Mesenchymal stem cell (in vitro differentiated cells and primary cell): ENCODE results near the gene SPDYE9. TPM values are rescaled to one million over a fixed set of nuclear protein-coding genes. Genes with fewer than 3 reads are reported as not detected.
"Not testable (repeated sequence)": the region's sequence is repeated elsewhere in the genome, so short reads cannot be mapped to it uniquely, and the experiment has no call there.

Experiments
- DNase-seq: peaks from one replicate; pipeline ENCODE4 v3.0.0-alpha.2; 2013
- H2AFZ ChIP-seq: one replicate; pipeline ENCODE4 v1.6.1; 2013; ENCODE audit warnings: low read depth, mild to moderate bottlenecking, control low read depth, inconsistent platforms, low read length, moderate library complexity
- H2AK5ac ChIP-seq: 2 replicates; pipeline ENCODE4 v1.6.1; 2013; ENCODE audit warnings: low read length, moderate library complexity, mild to moderate bottlenecking, inconsistent platforms; ENCODE audit not compliant: severe bottlenecking
- H2BK120ac ChIP-seq: one replicate; pipeline ENCODE4 v1.6.1; 2013; ENCODE audit warnings: low read depth, mild to moderate bottlenecking, inconsistent platforms, low read length, moderate library complexity
- H2BK12ac ChIP-seq, 2 experiments: one replicate each; pipeline ENCODE4 v1.6.1; 2013; ENCODE audit warnings: inconsistent platforms in 2 of 2, low read length in 2 of 2, mild to moderate bottlenecking in 2 of 2, moderate library complexity in 2 of 2, control low read depth in 1 of 2
- H2BK15ac ChIP-seq: one replicate; pipeline ENCODE4 v1.6.1; 2013; ENCODE audit warnings: mild to moderate bottlenecking, low read depth, inconsistent platforms; ENCODE audit not compliant: poor library complexity, severe bottlenecking
- H2BK5ac ChIP-seq: 2 replicates; pipeline ENCODE4 v1.6.1; 2013; ENCODE audit warnings: low read depth, mild to moderate bottlenecking, low read length, control low read depth, inconsistent platforms; ENCODE audit not compliant: poor library complexity, severe bottlenecking
- H3K14ac ChIP-seq, 2 experiments: one replicate each; pipeline ENCODE4 v1.6.1; 2013; ENCODE audit warnings: inconsistent platforms in 2 of 2, low read length in 2 of 2, control low read depth in 1 of 2, mild to moderate bottlenecking in 1 of 2, moderate library complexity in 1 of 2
- H3K18ac ChIP-seq, 2 experiments: one replicate each; pipeline ENCODE4 v1.6.1; 2013; ENCODE audit warnings: inconsistent platforms in 2 of 2, low read length in 2 of 2, control low read depth in 1 of 2, low read depth in 1 of 2, mild to moderate bottlenecking in 1 of 2
- H3K23ac ChIP-seq, 2 experiments: one replicate each; pipeline ENCODE4 v1.6.1; 2013; ENCODE audit warnings: inconsistent platforms in 2 of 2, low read length in 2 of 2, mild to moderate bottlenecking in 2 of 2, moderate library complexity in 2 of 2, control low read depth in 1 of 2
- H3K27ac ChIP-seq: 2 replicates; pipeline ENCODE4 v1.5.1; 2013; ENCODE audit warnings: mild to moderate bottlenecking, moderate library complexity, low read length, control low read depth, inconsistent platforms; ENCODE audit not compliant: poor library complexity, severe bottlenecking
- H3K27me3 ChIP-seq, 2 experiments: 2 replicates each; pipeline versions ENCODE4 v1.6.1 to v1.7.0; 2013; ENCODE audit warnings: low read length in 2 of 2, mild to moderate bottlenecking in 2 of 2, moderate library complexity in 2 of 2, control low read depth in 1 of 2, inconsistent platforms in 1 of 2; ENCODE audit not compliant: control insufficient read depth in 1 of 2, insufficient read depth in 1 of 2
- H3K36me3 ChIP-seq, 2 experiments: 2 replicates each; pipeline versions ENCODE4 v1.6.1 to v1.7.0; 2013; ENCODE audit warnings: low read length in 2 of 2, control low read depth in 1 of 2, inconsistent platforms in 1 of 2, low read depth in 1 of 2, mild to moderate bottlenecking in 1 of 2; ENCODE audit not compliant: insufficient read depth in 2 of 2, control insufficient read depth in 1 of 2
- H3K4ac ChIP-seq, 2 experiments: one replicate each; pipeline ENCODE4 v1.6.1; 2013; ENCODE audit warnings: inconsistent platforms in 2 of 2, low read length in 2 of 2, mild to moderate bottlenecking in 2 of 2, moderate library complexity in 2 of 2, control low read depth in 1 of 2, low read depth in 1 of 2
- H3K4me1 ChIP-seq: 2 replicates; pipeline ENCODE4 v1.6.1; 2013; ENCODE audit warnings: low read depth, low read length, control low read depth; ENCODE audit not compliant: control insufficient read depth, insufficient read depth
- H3K4me2 ChIP-seq: 2 replicates; pipeline ENCODE4 v1.6.1; 2013; ENCODE audit warnings: low read length, mild to moderate bottlenecking, inconsistent platforms; ENCODE audit not compliant: poor library complexity, severe bottlenecking
- H3K4me3 ChIP-seq, 2 experiments: 2 replicates each; pipeline versions ENCODE4 v1.5.1 to v1.7.0; 2013; ENCODE audit warnings: low read length in 2 of 2, mild to moderate bottlenecking in 2 of 2, control low read depth in 1 of 2, low read depth in 1 of 2; ENCODE audit not compliant: insufficient read depth in 1 of 2
- H3K79me1 ChIP-seq: replicated peaks from 2 replicates; pipeline ENCODE4 v1.6.1; 2013; ENCODE audit warnings: mild to moderate bottlenecking, control low read depth, low read length, inconsistent platforms; ENCODE audit not compliant: poor library complexity, severe bottlenecking
- H3K9ac ChIP-seq: 2 replicates; pipeline ENCODE4 v1.7.0; 2013; ENCODE audit warnings: mild to moderate bottlenecking, low read length, moderate library complexity
- H3K9me3 ChIP-seq: 2 replicates; pipeline ENCODE4 v1.7.0; 2013; ENCODE audit warnings: mild to moderate bottlenecking, low read length; ENCODE audit not compliant: control insufficient read depth
- H4K8ac ChIP-seq: one replicate; pipeline ENCODE4 v1.6.1; 2013; ENCODE audit warnings: inconsistent platforms, mild to moderate bottlenecking, low read length, moderate library complexity
- H4K91ac ChIP-seq: one replicate; pipeline ENCODE4 v1.6.1; 2013; ENCODE audit warnings: mild to moderate bottlenecking, low read length, inconsistent platforms
- WGBS: methylation state at CpG from one replicate; pipeline ENCODE4 v1.1.7; 2013; ENCODE audit warnings: mixed read lengths; 5-methylcytosine and 5-hydroxymethylcytosine counted together
- polyA plus RNA-seq, 2 experiments: library from polyadenylated mRNA; stranded (reverse); fragments of 200-250 nt; gene quantifications; one replicate each; pipeline ENCODE4 v1.2.3, GENCODE V29; 2013

SPDYE9 gene, protein sequence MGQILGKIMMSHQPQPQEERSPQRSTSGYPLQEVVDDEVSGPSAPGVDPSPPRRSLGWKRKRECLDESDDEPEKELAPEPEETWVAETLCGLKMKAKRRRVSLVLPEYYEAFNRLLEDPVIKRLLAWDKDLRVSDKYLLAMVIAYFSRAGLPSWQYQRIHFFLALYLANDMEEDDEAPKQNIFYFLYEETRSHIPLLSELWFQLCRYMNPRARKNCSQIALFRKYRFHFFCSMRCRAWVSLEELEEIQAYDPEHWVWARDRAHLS
- not detected for polyA plus RNA-seq (2013, experiment 1 of 2)
- not detected for polyA plus RNA-seq (2013, experiment 2 of 2)

DNA sequence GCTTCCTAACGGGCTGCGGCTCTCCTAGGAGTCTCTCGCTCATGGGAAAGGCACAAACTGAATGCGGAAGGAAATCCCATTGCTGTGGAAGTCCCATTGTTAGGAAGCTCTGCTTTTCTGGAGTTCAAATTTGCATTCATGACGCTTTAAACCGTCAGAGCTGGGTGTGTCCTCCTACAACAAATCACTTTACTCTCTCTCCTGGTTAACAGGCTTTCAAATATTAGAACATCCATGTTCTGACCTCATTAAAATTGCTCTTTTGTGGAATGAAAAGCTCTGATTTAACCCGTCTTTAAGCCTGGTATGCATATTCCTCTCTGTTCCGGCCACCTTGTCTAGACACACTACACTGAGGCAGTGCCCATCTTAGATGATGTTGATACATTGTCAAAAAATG lies at the start of gene SPDYE9:
Gene SPDYE9, minus strand, starts transcription at position 101 of the 400 bp plus-strand sequence. CDS start 1,800 bp downstream, outside the sequence.
- not testable (repeated sequence) for DNase-seq, H2AFZ ChIP-seq, H3K36me3 ChIP-seq, H3K27me3 ChIP-seq, H3K18ac ChIP-seq, H3K4me1 ChIP-seq, H4K91ac ChIP-seq, H3K23ac ChIP-seq, H3K9me3 ChIP-seq, H3K4me3 ChIP-seq, H3K4me2 ChIP-seq, H3K27ac ChIP-seq, H3K79me1 ChIP-seq, H2BK120ac ChIP-seq, H3K14ac ChIP-seq, H2BK12ac ChIP-seq, H3K4ac ChIP-seq, H2BK5ac ChIP-seq, H2BK15ac ChIP-seq, H3K9ac ChIP-seq, H4K8ac ChIP-seq, H2AK5ac ChIP-seq
- WGBS = no CpG with 5 or more reads among the region's 8 CpGs

DNA sequence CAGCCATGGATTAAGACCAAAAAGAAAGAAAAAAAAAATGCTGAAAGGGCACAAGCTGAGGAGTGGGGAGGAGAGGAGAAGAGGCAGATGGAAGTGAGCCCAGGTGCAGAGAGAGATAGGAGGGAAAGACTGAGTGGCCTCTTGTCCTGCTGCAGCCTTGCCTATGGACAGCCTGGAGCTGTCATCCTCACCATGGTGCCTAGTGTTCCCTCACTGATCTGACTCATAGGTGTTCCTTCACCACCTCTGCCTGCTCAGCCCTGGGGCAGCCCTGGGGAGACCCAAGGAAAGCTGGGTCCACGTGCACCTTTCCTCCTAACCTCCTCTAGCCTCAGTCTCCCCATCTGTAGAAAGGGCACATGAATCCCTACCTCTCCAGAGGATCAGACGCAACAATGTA lies 49.0 kb upstream of the SPDYE9 start:
- H3K4ac ChIP-seq, H3K23ac ChIP-seq, H3K9me3 ChIP-seq, H2BK12ac ChIP-seq, DNase-seq, H2AK5ac ChIP-seq, H2BK120ac ChIP-seq, H3K4me3 ChIP-seq, H3K18ac ChIP-seq, H2AFZ ChIP-seq, H4K91ac ChIP-seq, H2BK5ac ChIP-seq, H3K79me1 ChIP-seq, H4K8ac ChIP-seq, H3K9ac ChIP-seq, H3K4me2 ChIP-seq, H3K27ac ChIP-seq, H3K27me3 ChIP-seq, H2BK15ac ChIP-seq, H3K36me3 ChIP-seq, H3K4me1 ChIP-seq, H3K14ac ChIP-seq: not testable (repeated sequence)
- WGBS = no CpG with 5 or more reads among the region's 2 CpGs

- not testable (repeated sequence) for H3K14ac ChIP-seq, H3K27ac ChIP-seq, H3K79me1 ChIP-seq
Observed at GRCh38 chr7:73132651-73133217, 46.9 kb upstream of the SPDYE9 start.

DNA sequence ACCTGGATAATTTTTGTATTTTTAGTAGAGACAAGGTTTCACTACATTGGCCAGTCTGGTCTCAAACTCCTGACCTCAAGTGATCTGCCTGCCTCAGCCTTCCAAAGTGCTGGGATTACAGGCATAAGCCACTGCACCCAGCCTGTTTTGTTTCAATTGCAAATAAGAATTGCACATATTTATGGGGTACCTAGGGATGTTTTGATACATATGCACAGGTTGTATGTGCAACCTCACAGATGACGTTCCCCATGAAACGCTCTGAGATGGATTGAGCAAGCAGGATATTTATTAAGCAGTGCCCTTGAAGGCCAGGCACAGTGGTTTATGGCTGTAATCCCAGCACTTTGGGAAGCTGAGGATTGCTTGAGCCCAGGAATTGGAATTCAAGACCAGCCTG lies 44.8 kb upstream of the SPDYE9 start:
- not testable (repeated sequence) for H3K4ac ChIP-seq, H2AFZ ChIP-seq, H3K4me3 ChIP-seq, H3K36me3 ChIP-seq, H3K27ac ChIP-seq, H4K91ac ChIP-seq, H3K4me2 ChIP-seq, H2BK5ac ChIP-seq, H2BK15ac ChIP-seq, H2BK120ac ChIP-seq, DNase-seq, H2AK5ac ChIP-seq, H3K18ac ChIP-seq, H3K27me3 ChIP-seq, H3K79me1 ChIP-seq, H3K4me1 ChIP-seq, H3K9me3 ChIP-seq, H2BK12ac ChIP-seq, H3K9ac ChIP-seq, H3K23ac ChIP-seq, H4K8ac ChIP-seq, H3K14ac ChIP-seq
- WGBS = no CpG with 5 or more reads among the region's 2 CpGs

More at GRCh38 chr7:73132651-73133217, 46.9 kb upstream of the SPDYE9 start:
- not testable (repeated sequence) for H2BK5ac ChIP-seq, H3K4me2 ChIP-seq, H2AK5ac ChIP-seq, DNase-seq, H2BK120ac ChIP-seq, H2AFZ ChIP-seq, H3K4ac ChIP-seq, H4K8ac ChIP-seq, H3K4me1 ChIP-seq, H3K4me3 ChIP-seq, H3K23ac ChIP-seq, H2BK12ac ChIP-seq, H4K91ac ChIP-seq, H3K36me3 ChIP-seq, H3K27me3 ChIP-seq, H3K9ac ChIP-seq, H3K18ac ChIP-seq, H3K9me3 ChIP-seq, H2BK15ac ChIP-seq
- no CpG with 5 or more reads among the region's 7 CpGs for WGBS
